ENCODE data around the gene ZFHX2. TPM values are rescaled to one million over a fixed set of nuclear protein-coding genes. Genes with fewer than 3 reads are reported as not detected.

ZFHX2 gene
- total and polyA plus RNA-seq, 8 donors, result 2.9 to 6.2 (median 4.9) TPM

- Histone ChIP-seq H3K4me1 (peaks cover 0 to 7% of the 10 kb centered on the region in 2 donors), H3K9me3 (no peaks in the 10 kb centered on the region), H3K4me3 (no peak overlapping the region), H3K36me3 (no peaks in the 10 kb centered on the region), H3K27me3 (no peaks in the 10 kb centered on the region), H3K27ac (no peak overlapping the region)
- no peak for TF ChIP-seq CTCF (IDR thresholded peaks at IDR 0.05)
- ATAC-seq (no peak), DNase-seq (no peak)
- intact Hi-C loops (cut with DNase I), result no loop called here
Observed at GRCh38 chr14:23517650-23518326, 33.8 kb downstream of the ZFHX2 start.

GRCh38 chr14:23514644-23514957 is 37.0 kb downstream of the ZFHX2 start:
- intact Hi-C loops (cut with DNase I), result no loop called here

GRCh38 chr14:23513818-23514643 is 37.5 kb downstream of the ZFHX2 start:
- Histone ChIP-seq H3K4me3 (no peak overlapping the region), H3K9me3 (no peaks in the 10 kb centered on the region), H3K36me3 (no peaks in the 10 kb centered on the region), H3K4me1 (no peaks in the 10 kb centered on the region), H3K27me3 (no peaks in the 10 kb centered on the region), H3K27ac (no peak overlapping the region)
- ATAC-seq (no peak), DNase-seq (no peak)
- TF ChIP-seq CTCF (IDR thresholded peaks at IDR 0.05), result no peak
- intact Hi-C loops (cut with DNase I), result no loop called here

More at GRCh38 chr14:23514644-23514957, 37.0 kb downstream of the ZFHX2 start:
- Histone ChIP-seq H3K9me3 (no peaks in the 10 kb centered on the region), H3K27ac (no peak overlapping the region), H3K4me1 (no peaks in the 10 kb centered on the region), H3K4me3 (no peak overlapping the region), H3K36me3 (no peaks in the 10 kb centered on the region), H3K27me3 (no peaks in the 10 kb centered on the region)
- DNase-seq (no peak), ATAC-seq (no peak)
- TF ChIP-seq CTCF (IDR thresholded peaks at IDR 0.05), result no peak

- Histone ChIP-seq H3K4me3 (no peak overlapping the region), H3K9me3 (no peaks in the 10 kb centered on the region), H3K36me3 (no peaks in the 10 kb centered on the region), H3K27me3 (no peaks in the 10 kb centered on the region), H3K4me1 (no peaks in the 10 kb centered on the region), H3K27ac (no peak overlapping the region)
- DNase-seq, result no peak
- ATAC-seq, result no peak
- intact Hi-C loops (cut with DNase I), result no loop called here
- TF ChIP-seq CTCF (IDR thresholded peaks at IDR 0.05), result no peak
Observed at GRCh38 chr14:23513005-23513817, 38.4 kb downstream of the ZFHX2 start.

GRCh38 chr14:23512156-23512555 is 39.4 kb downstream of the ZFHX2 start:
- no peak for ATAC-seq
- Histone ChIP-seq H3K9me3 (no peaks in the 10 kb centered on the region), H3K36me3 (no peaks in the 10 kb centered on the region), H3K27ac (no peak overlapping the region), H3K4me3 (no peak overlapping the region), H3K27me3 (no peaks in the 10 kb centered on the region), H3K4me1 (no peaks in the 10 kb centered on the region)
- intact Hi-C loops (cut with DNase I), result no loop called here
- TF ChIP-seq CTCF (IDR thresholded peaks at IDR 0.05), result no peak
- no peak for DNase-seq

All from left lung (tissue), 10 donors.